GM19467 (cell line): Measurements from ENCODE around the gene HDAC10.

Experiments used
- ATAC-seq: cut with Tn5 transposase; IDR thresholded peaks from one replicate; pipeline ENCODE4 v1.9.1; 2021; ENCODE audit warnings: mild to moderate bottlenecking, moderate library complexity; ENCODE audit not compliant: unreplicated experiment

The HDAC10 gene

GRCh38 chr22:50271519-50271970 lies 20.5 kb upstream of the HDAC10 start:
- no peak for ATAC-seq

GRCh38 chr22:50270666-50271394 lies 19.8 kb upstream of the HDAC10 start:
- ATAC-seq = no peak

- no peak for ATAC-seq
Measured at GRCh38 chr22:50269970-50270665, 19.1 kb upstream of the HDAC10 start, which contains the start of gene MAPK11. Gene MAPK11, minus strand, starts transcription at chr22:50270380. Its CDS starts 88 bp downstream, at chr22:50270292.

- ATAC-seq = no peak
Measured at GRCh38 chr22:50269573-50269969, 18.5 kb upstream of the HDAC10 start.

GRCh38 chr22:50268655-50269113 lies 17.6 kb upstream of the HDAC10 start:
- no peak for ATAC-seq

- ATAC-seq = no peak
Measured at GRCh38 chr22:50267591-50268390, 16.7 kb upstream of the HDAC10 start.

GRCh38 chr22:50266994-50267393 lies 15.9 kb upstream of the HDAC10 start:
- no peak for ATAC-seq

- ATAC-seq = no peak
Measured at GRCh38 chr22:50264946-50265669, 14.0 kb upstream of the HDAC10 start.

- ATAC-seq = no peak
Measured at GRCh38 chr22:50264104-50264745, 13.2 kb upstream of the HDAC10 start.

- ATAC-seq = no peak
Measured at GRCh38 chr22:50262973-50263617, 12.0 kb upstream of the HDAC10 start.

- ATAC-seq = no peak
Measured at GRCh38 chr22:50262460-50262911, 11.4 kb upstream of the HDAC10 start.

- no peak for ATAC-seq
Measured at GRCh38 chr22:50261615-50262459, 10.8 kb upstream of the HDAC10 start, which contains the start of gene MAPK12. Gene MAPK12, minus strand, starts transcription at chr22:50261683. Its CDS starts 174 bp downstream, at chr22:50261509.

- ATAC-seq = no peak
Measured at GRCh38 chr22:50260801-50261614, 9.9 kb upstream of the HDAC10 start.

- no peak for ATAC-seq
Measured at GRCh38 chr22:50260434-50260800, 9.4 kb upstream of the HDAC10 start.

- no peak for ATAC-seq
Measured at GRCh38 chr22:50259302-50259701, 8.2 kb upstream of the HDAC10 start.

GRCh38 chr22:50258361-50259292 lies 7.6 kb upstream of the HDAC10 start:
- no peak for ATAC-seq
